AG04450 (cell line): Measurements from ENCODE around the gene PCYT2. TPM values are rescaled to one million over a fixed set of nuclear protein-coding genes. Genes with fewer than 3 reads are reported as not detected.

Experiments
- CTCF ChIA-PET: fragments of 300-600, 350-600 bp; formaldehyde crosslinking; extraction: SDS; loops from one replicate; lab custom pipeline; 2022; ENCODE audit warnings: antibody characterized with exemption, inconsistent platforms; lab: Charles Lee
- POLR2A ChIA-PET: fragments of 350-600 bp; formaldehyde crosslinking; extraction: SDS; loops from one replicate; lab custom pipeline; 2021; ENCODE audit warnings: antibody characterized with exemption, inconsistent platforms; lab: Yijun Ruan, JAX
- DNase-seq: peaks from one replicate; pipeline ENCODE4 v3.0.0-alpha.2; 2011; ENCODE audit warnings: low read depth, low spot score
- H3K27ac ChIP-seq: one replicate; pipeline ENCODE4 v1.5.1; 2012; ENCODE audit warnings: low read depth, low read length, control low read depth
- H3K27me3 ChIP-seq: one replicate; pipeline ENCODE4 v1.6.0; 2012; ENCODE audit warnings: low read length; ENCODE audit not compliant: control insufficient read depth, insufficient read depth
- H3K4me3 ChIP-seq: 2 replicates; pipeline ENCODE4 v1.5.1; 2011; ENCODE audit warnings: mild to moderate bottlenecking, low read depth, low read length, control low read depth
- H3K9me3 ChIP-seq: 2 replicates; pipeline ENCODE4 v1.5.1; 2012; ENCODE audit warnings: low read length; ENCODE audit not compliant: control insufficient read depth, insufficient read depth
- polyA plus RNA-seq: library from polyadenylated mRNA; depleted of rRNA; stranded (reverse); fragments of >200 nt; gene quantifications from 2 replicates; pipeline ENCODE4 v1.2.3, GENCODE V29; 2011
- TF ChIP-seq, protein P1 (sequence below): IDR thresholded peaks from 2 replicates; pipeline ENCODE4 v1.5.1; 2011; ENCODE audit warnings: low read depth, low read length, control low read depth, inconsistent platforms

The PCYT2 gene
- polyA plus RNA-seq, 1 experiment, result 25.2 TPM

DNA sequence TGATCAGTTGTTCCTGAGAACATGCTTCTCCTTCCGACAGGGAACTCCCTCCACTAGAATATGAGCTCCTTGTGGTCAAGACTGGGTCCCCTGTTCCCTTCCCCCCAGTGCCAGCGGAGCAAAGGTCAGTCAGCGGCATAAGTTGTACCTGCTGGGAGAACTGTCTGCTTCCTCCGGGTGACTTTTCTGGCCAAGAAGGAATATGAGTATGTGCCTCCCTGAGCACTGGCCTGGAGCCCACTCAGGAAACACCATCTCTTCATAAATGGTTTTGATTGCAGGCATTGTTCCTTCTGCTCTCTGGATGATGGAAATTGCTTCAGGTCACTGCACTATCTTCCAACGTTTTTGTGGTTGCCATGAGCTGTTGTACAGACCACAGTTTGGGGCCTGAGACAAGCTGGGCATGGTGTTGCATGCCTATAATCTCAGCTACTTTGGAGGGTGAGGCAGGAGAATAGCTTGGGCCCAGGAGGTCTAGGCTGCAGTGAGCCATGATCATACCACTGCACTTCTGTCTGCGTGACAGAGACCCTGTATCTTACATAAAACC, 48.0 kb downstream of the PCYT2 start:
- TF ChIP-seq, protein P1, sequence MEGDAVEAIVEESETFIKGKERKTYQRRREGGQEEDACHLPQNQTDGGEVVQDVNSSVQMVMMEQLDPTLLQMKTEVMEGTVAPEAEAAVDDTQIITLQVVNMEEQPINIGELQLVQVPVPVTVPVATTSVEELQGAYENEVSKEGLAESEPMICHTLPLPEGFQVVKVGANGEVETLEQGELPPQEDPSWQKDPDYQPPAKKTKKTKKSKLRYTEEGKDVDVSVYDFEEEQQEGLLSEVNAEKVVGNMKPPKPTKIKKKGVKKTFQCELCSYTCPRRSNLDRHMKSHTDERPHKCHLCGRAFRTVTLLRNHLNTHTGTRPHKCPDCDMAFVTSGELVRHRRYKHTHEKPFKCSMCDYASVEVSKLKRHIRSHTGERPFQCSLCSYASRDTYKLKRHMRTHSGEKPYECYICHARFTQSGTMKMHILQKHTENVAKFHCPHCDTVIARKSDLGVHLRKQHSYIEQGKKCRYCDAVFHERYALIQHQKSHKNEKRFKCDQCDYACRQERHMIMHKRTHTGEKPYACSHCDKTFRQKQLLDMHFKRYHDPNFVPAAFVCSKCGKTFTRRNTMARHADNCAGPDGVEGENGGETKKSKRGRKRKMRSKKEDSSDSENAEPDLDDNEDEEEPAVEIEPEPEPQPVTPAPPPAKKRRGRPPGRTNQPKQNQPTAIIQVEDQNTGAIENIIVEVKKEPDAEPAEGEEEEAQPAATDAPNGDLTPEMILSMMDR, result no peak
- Histone ChIP-seq H3K27ac (peak overlapping the region; percentile 31), H3K9me3 (no peaks in the 10 kb centered on the region; the same call in 1 of the 2 replicates), H3K27me3 (no peaks in the 10 kb centered on the region), H3K4me3 (no peak overlapping the region)
- POLR2A ChIA-PET, result no interaction called here
- CTCF ChIA-PET, result no interaction called here
- DNase-seq, result no peak

DNA sequence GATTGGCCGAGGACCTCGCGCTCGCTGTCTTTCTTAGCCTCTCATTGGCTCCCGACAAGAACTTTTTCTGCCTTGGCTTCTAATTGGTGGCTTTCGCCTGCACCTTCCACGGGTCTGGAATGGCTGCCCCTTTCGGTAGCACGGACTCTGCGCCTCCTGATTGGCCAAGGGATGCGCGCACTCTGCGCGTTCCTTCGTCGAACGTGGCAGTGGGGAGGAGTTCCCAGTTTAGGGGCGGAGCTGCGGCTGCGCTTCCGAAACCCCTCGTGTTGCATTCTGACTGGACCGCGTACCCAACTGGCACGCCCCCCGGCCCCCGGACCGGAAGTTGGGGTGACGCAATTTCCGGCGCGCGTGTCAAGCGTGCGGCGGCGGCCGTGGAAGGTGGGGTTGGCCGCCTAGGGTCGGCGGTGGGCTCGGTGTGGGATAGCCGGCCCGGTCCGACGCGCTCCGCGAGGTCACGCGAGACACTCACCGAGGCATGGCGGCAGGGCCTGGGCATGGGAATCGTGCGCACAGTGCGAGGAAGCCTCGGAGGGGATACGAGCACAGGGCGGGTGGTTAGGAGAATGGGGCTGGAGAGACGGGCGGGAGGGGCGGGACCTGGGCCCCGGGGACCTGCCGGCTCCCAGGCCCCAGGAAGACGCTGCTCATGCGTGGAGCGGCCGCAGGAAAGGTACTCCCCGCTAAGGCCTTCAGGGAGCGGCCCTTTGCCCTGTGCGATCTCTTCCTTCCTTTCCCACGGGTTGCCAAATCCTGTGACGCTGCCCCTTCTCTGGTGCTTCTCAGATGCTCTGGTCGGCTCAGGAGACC, 50.2 kb downstream of the PCYT2 start:
- CTCF ChIA-PET, result no interaction called here
- Histone ChIP-seq H3K4me3 (peak overlapping the region; percentile 81), H3K9me3 (no peaks in the 10 kb centered on the region), H3K27me3 (no peaks in the 10 kb centered on the region), H3K27ac (peak overlapping the region; percentile 98)
- TF ChIP-seq, protein P1, result no peak
- POLR2A ChIA-PET, result interaction anchor here (0.6 to 1.6 kb wide), 15 partner anchors 9 to 174 kb away, joined by 3 to 11 read pairs (median 4); partner anchors contain the start of genes ALYREF, ANAPC11, MCRIP1 and MRPL12
- DNase-seq, result peak; percentile 100

DNA sequence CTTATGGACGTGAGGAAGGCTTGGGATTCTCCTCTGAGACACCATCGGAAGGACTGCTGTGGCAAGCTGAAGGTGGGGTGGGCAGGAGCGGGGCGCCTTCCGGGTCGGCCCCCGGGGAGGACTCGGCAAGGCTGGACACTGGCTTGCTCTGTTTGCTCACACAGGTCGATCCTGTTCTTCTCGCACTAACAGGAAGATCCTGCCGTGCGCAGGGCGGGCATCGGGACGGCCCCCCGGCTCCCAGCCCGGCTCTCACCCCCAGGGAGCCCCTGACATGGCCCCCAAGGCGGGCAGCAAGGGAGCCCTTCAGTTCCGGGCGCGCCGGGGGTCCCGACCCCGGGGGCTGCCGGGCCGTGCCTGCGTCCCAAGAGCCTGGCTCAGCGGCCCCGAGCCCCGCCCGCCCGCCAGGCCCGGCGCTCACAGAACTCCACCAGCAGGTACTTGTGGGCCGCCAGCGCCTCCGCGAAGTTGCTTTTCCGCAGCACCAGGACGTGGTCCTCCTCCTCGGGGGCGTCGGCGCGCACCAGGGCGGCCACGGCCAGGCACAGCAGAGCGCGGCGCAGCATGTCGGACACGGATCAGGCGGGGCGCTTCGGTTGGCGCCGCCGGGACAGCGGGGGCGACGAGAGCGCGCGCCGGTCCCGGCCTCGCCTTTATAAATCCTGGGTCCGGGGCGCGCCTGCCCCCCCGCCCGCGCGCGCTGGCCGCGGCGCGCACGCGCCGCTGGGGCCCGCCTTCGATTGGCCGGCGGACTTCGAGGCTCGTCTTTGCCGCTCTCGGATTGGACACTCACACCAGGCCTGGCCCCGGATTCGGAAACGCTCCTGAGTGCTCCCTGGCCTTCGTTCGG, 51.1 kb downstream of the PCYT2 start, which contains the start of gene P4HB:
P4HB (minus strand) TSS at position 630 of the 850 bp plus-strand sequence; CDS start at position 566, 64 bp downstream.
- DNase-seq, result no peak
- ChIA-PET CTCF (no interaction called here), POLR2A (interaction anchor here (0.6 to 1.6 kb wide), 11 partner anchors 8 to 157 kb away, joined by 3 to 11 read pairs (median 4); partner anchors contain the start of genes MCRIP1 and MRPL12)
- TF ChIP-seq, protein P1, result no peak
- H3K4me3 ChIP-seq, result peak within 1 kb of the TSS; percentile 95
- no peaks in the 10 kb centered on the region for H3K27me3 ChIP-seq
- no peaks in the 10 kb centered on the region for H3K9me3 ChIP-seq
- H3K27ac ChIP-seq, result peak within 1 kb of the TSS; percentile 98

DNA sequence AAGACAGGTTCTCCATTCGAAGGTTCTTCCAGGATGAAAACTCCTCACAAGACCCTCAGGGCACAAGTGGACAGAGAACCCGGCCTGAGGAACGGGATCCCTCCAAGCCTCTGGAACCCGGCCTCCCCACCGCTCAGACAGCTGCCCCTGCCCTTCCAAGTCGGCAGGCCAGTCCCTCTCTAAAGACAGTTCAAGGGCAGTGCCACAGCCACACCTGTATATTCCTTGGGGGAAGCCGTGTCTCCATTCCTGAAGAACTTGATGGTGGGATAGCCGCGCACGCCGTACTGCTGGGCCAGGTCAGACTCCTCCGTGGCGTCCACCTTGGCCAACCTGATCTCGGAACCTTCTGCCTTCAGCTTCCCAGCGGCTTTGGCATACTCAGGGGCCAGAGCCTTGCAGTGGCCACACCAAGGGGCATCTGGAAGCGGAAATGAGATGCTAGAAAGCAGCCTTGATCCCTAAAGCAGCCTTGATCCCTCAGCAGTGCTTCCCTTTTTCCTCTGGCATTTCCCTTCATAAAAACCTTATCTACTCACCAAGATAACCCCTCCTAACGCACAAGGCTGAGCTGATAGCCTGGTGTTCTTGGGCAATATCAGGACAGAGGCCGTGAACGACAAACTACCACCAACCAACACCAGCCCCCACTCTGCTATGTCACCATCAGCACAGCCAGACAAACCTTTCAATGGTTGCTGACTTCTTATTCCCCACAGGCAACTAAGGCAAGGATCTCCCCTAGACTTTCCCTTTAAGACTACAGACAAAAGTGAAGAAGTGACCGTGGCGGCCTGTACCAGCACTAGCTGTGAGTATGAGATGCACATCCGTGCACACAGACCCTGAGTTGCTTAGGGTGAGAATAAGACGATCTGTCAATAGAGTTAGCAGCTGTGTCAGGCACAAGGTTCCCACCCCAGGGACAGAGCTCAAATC, 52.0 kb downstream of the PCYT2 start:
- DNase-seq, result no peak
- CTCF ChIA-PET, result no interaction called here
- Histone ChIP-seq H3K4me3 (peak overlapping the region; percentile 95), H3K9me3 (no peaks in the 10 kb centered on the region), H3K27me3 (no peaks in the 10 kb centered on the region), H3K27ac (peak overlapping the region; percentile 57)
- POLR2A ChIA-PET, result interaction anchor here (1.0 to 1.3 kb wide), 3 partner anchors 10 to 156 kb away, joined by 3 to 6 read pairs (median 4); partner anchors contain the start of genes MCRIP1 and MRPL12
- TF ChIP-seq, protein P1, result no peak
